Hematopoietic multipotent progenitor cell treated with erythropoietin and hydrocortisone succinate and interleukin-3 and kit ligand, for 8 days (in vitro differentiated cells): ENCODE data around the gene ITM2B.
A peak's percentile ranks its signal among the peaks of the same experiment; 100 is the strongest.

Source experiments
- DNase-seq: peaks from one replicate; pipeline ENCODE4 v3.0.0-alpha.2; 2015

ITM2B gene

GRCh38 chr13:48264058-48264457, 31.1 kb downstream of the ITM2B start:
- no peak for DNase-seq

DNA sequence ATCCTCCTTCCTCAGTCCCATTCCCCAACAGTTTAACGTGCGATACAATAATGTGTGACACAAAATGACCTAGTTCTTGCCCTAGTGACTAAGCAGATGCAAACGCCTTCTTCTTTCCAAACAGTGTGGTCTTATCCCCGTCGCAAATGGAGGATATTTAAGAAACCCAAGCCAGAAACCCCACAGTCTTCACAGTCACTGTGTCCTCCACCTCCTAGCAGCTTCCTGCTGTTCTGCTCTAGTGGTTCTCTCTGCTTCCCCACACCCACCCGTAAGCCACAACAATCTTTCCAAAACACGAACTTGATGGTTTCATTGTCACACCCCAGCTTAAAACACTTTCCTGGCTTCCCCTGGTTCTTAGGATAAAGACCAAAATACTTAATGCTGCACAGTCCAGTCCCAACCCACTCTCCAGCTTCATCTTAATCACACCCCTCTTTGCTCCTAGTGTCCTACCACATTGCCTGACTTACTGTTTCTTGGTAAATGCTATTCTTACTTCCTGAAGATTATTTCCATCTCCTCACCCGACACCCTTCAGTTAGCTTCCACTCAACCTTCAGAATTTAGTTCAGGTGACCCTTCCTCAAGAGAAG, 32.3 kb downstream of the ITM2B start:
- DNase-seq: no peak

DNA sequence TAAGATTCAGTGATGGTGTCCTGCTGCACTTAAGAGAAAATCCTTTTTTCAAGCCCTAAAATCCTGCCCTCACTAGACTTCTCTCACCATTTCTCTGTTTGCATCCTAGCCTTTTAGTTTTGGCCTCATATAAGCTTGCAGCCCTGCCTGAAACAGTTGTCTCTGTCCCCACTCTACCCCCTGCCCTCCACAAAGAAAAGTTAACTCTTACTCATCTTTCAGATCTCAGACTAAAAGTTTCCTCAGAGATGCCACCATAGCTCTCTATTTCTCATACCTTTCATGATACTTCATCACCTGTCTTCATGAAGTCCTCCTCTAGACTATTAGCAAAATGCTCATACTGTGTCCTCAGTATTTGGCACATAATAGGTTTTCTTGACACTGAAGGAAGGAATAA, 33.1 kb downstream of the ITM2B start:
- DNase-seq: no peak

- no peak for DNase-seq
These were observed 34.0 kb downstream of the ITM2B start for GRCh38 chr13:48266701-48267639.

DNA sequence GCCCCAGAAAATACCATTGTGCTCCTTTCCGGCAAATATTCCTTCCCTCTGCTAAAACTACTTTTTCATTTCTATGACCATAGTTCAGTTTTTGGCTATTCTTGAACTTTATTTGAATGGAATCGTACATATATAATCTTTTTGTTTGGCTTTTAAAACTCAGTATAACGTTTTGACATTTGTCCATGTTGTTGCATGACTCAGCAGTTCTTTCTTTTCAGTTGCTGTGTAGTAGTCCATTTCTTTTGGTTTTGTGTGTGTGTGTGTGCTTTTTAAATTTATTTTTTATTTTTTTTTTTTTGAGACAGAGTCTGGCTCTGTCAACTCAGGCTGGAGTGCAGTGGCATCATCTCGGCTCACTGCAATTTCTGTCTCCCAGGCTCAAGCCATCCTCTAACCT, 35.0 kb downstream of the ITM2B start:
- DNase-seq: no peak

- DNase-seq: no peak
These were observed 40.3 kb downstream of the ITM2B start for GRCh38 chr13:48273346-48273745.

- DNase-seq: no peak
These were observed 42.5 kb downstream of the ITM2B start for GRCh38 chr13:48275507-48275906.

GRCh38 chr13:48278806-48279205, 45.8 kb downstream of the ITM2B start:
- no peak for DNase-seq

GRCh38 chr13:48281556-48281955, 48.5 kb downstream of the ITM2B start:
- DNase-seq: peak; percentile 22

- DNase-seq: peak; percentile 55
These were observed 58.7 kb downstream of the ITM2B start for GRCh38 chr13:48291730-48292129.

DNA sequence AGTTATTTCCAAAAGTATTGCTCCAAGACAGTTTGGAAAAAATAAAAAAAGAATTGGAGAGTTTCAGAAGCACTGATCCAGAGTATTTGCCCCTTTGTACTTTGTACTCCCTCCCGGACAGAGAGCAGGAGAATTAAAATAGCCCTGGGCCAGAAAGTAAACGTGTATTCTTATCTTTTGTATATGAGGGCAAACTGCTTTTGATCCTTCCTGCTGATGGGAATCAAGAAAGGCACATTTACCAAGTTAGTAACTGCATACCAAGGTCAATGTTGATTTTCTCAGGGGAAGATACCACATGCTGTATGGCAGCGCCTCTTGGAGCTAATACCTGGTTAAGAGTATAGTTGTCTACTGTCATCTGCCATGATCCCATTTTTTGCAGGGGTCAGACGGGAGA, 59.6 kb downstream of the ITM2B start:
- no peak for DNase-seq

DNA sequence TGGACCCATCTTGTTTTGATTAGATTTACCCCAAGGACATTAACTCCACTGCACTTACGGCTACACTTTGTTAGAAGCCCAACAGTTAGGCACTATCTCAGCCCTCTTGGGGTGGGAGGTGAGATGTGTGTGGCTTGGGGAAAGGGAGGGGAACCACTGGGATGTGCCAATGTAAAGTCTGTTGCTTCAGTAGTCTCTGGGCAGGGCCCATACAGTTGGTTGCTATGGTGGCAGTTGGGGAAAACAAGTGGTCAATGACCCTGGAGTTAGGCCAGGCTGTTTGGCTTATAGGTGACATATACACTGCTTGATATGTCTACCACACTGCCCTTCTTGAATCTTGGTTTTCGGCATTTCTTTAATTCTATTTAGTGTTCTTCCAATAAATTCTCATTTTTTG, 61.6 kb downstream of the ITM2B start:
- no peak for DNase-seq

- DNase-seq: no peak
These were observed 62.3 kb downstream of the ITM2B start for GRCh38 chr13:48295271-48295670.

GRCh38 chr13:48296528-48296927, 63.5 kb downstream of the ITM2B start:
- no peak for DNase-seq

DNA sequence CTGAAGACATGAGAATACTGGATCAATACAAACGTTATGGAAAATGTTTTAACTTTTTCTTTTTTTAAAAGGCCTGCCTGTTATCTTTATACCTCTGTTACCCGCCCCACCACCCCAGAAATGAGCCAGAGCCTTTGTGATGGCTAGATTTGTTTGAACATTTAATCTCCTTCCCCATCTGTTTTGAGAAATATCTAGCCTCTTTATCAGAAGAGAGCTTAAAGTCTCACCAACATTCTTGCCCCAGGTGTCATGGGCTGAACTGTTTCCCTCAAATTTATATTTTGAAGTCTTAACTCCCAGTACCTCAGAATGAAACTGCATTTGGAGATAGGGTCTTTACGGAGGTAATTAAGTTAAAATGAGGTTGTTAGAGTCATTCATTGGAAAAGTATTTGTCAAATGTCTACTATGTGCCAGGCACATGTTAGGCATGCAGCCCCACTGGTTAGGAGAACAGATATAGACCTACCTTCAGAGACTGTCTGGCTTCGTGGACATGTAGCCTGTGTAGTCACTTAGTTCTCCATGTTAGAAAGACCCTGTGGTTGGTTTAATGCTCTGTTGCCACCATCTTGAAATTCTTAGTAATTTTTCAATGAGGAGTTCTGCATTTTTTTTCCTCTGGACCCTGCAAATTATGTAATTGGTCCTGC, 64.3 kb downstream of the ITM2B start:
- no peak for DNase-seq

DNA sequence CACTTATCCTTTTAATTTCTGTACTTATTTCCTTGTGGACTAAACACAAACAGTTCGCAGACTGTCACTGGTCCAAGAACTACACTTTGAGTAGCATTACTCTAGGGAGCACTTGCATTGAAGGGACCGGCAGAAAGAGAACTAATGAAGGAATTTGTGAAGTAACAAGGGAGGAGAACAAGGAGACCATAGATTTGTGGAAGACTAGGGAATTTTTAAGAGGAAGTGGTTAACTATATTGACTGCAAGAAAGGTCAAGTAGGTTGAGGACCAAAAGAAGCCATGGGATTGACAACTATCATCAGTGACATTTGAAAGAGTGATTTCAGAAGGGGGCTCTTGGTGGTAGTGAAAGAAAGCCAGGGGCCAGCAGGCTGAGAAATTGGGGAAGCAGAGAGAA, 66.6 kb downstream of the ITM2B start:
- no peak for DNase-seq

GRCh38 chr13:48302871-48303358, 69.9 kb downstream of the ITM2B start:
- DNase-seq: peak; percentile 67

- DNase-seq: peak; percentile 91
These were observed 70.5 kb downstream of the ITM2B start, which contains the start of gene RB1 for GRCh38 chr13:48303359-48304142. Gene RB1, plus strand, starts transcription at chr13:48303751. Its CDS starts 162 bp downstream, at chr13:48303913.

DNA sequence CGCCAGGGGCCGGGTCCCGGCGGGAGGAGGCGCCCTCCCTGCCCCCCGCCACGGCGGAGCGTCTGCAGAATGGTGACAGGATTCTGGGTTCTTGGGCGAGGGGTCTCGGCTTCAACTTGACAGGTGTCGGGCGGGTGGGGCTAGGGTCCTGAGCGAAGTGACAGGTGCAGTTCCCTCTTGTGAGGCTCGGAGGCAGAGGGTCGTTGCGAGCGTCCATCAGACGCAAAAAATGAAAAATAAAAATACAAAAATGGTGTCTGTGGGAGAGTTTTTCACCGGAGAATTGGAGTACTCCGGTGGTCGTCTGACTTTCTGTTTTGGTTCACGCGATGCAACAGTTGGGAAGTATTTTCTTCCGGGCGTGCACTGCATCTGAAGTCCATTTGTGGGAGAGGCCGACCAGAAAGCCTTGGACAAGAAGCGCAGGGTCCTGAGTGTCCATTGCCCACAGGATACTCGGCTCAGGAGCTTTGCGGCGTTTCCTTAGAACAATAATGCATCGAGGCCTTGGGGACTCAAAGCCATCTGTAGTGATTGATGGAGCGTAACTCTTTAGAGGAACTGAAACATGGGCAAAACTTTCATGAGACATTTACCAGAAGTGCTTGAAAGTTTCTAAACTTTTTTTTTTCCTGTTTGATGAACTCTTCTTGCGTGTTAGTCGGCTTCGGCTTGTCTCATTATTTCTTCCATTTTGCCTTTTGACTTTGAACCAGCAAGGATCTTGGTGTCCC, 71.3 kb downstream of the ITM2B start:
- DNase-seq: peak; percentile 51

GRCh38 chr13:48311223-48311622, 78.2 kb downstream of the ITM2B start:
- no peak for DNase-seq

GRCh38 chr13:48315969-48316650, 83.1 kb downstream of the ITM2B start:
- peak; percentile 51 for DNase-seq
